Gastroesophageal sphincter (tissue), 4 donors: Measurements from ENCODE around the gene BLTP3B. TPM values are rescaled to one million over a fixed set of nuclear protein-coding genes. Genes with fewer than 3 reads are reported as not detected.

Source experiments
- ATAC-seq: fragments of 150-250 bp; one replicate; pipeline ENCODE4 v1.9.1; 2016; ENCODE audit warnings: mild to moderate bottlenecking, moderate library complexity
- H3K27ac ChIP-seq, 4 donors: fragments of 200-600 bp; sonication (generic) in 3 of 4; 1 replicate in 3 of 4; 2 replicates in 1 of 4; pipeline ENCODE4 v1.5.1; 2016 to 2019
- H3K27me3 ChIP-seq: fragments of 200-600 bp; sonication (generic); one replicate; pipeline ENCODE4 v1.5.1; 2019
- H3K36me3 ChIP-seq, 2 donors: fragments of 200-600 bp; sonication (generic); one replicate each; pipeline ENCODE4 v1.5.1; 2019; ENCODE audit warnings: control low read depth in 1 of 2
- H3K4me1 ChIP-seq, 3 donors: fragments of 200-600 bp; sonication (generic); 1 replicate in 2 of 3; 2 replicates in 1 of 3; pipeline ENCODE4 v1.5.1; 2016 to 2019; ENCODE audit warnings: control low read depth in 2 of 3
- H3K4me3 ChIP-seq, 2 donors: fragments of 200-600 bp; sonication (generic); one replicate each; pipeline ENCODE4 v1.5.1; 2019; ENCODE audit warnings: mild to moderate bottlenecking in 1 of 2, moderate library complexity in 1 of 2
- H3K9me3 ChIP-seq, 3 donors: fragments of 200-600 bp; sonication (generic); one replicate each; pipeline ENCODE4 v1.5.1; 2017 to 2019; ENCODE audit warnings: control low read depth in 2 of 3
- EP300 ChIP-seq: sonication (generic); formaldehyde crosslinking; IDR thresholded peaks from one replicate; pipeline ENCODE4 v1.6.1; 2017; ENCODE audit warnings: antibody characterized with exemption, mild to moderate bottlenecking
- POLR2A ChIP-seq, 2 donors: fragments of 450-650 bp; IDR thresholded peaks; one replicate each; pipeline ENCODE4 v1.6.1; 2017; ENCODE audit warnings: antibody characterized with exemption in 2 of 2, mild to moderate bottlenecking in 2 of 2, moderate library complexity in 1 of 2
- POLR2AphosphoS5 ChIP-seq: sonication (generic); formaldehyde crosslinking; IDR thresholded peaks from one replicate; pipeline ENCODE4 v1.6.1; 2017; ENCODE audit warnings: antibody characterized with exemption
- WGBS, 2 donors: methylation state at CpG; one replicate each; pipeline ENCODE4 v1.1.5; 2018; ENCODE audit warnings: low coverage in 1 of 2; 5-methylcytosine and 5-hydroxymethylcytosine counted together
- total RNA-seq, 4 donors: library from RNA; depleted of rRNA; stranded (reverse); fragments of >200 nt; gene quantifications; one replicate each; pipeline ENCODE4 v1.1.0, GENCODE V29; 2016
- TF ChIP-seq, protein P1 (sequence below), 4 experiments: fragments of 200-600 bp in 2 of 4; fragments of 450-650 bp in 2 of 4; sonication (generic) in 1 of 4; IDR thresholded peaks; one replicate each; pipeline ENCODE4 v1.5.1; 2017 to 2019; ENCODE audit warnings: antibody characterized with exemption in 4 of 4, mild to moderate bottlenecking in 2 of 4, moderate library complexity in 2 of 4

Gene BLTP3B
- total RNA-seq, 4 donors from 2014 or later: 41.4 to 59.0 (median 45.0) TPM

GRCh38 chr12:100174495-100174894, 31.8 kb upstream of the BLTP3B start:
- Histone ChIP-seq H3K27me3 (no peaks in the 10 kb centered on the region), H3K4me1 (peaks cover 0 to 15% (median 0%) of the 10 kb centered on the region in 3 donors), H3K4me3 (no peak overlapping the region), H3K36me3 (peaks cover 0 to 14% of the 10 kb centered on the region in 2 donors), H3K27ac (no peak overlapping the region), H3K9me3 (no peaks in the 10 kb centered on the region)
- no peak for ATAC-seq
- TF ChIP-seq EP300 (no peak), POLR2AphosphoS5 (no peak), POLR2A (IDR thresholded peaks at IDR 0.05) (no peak)
- TF ChIP-seq, protein P1, sequence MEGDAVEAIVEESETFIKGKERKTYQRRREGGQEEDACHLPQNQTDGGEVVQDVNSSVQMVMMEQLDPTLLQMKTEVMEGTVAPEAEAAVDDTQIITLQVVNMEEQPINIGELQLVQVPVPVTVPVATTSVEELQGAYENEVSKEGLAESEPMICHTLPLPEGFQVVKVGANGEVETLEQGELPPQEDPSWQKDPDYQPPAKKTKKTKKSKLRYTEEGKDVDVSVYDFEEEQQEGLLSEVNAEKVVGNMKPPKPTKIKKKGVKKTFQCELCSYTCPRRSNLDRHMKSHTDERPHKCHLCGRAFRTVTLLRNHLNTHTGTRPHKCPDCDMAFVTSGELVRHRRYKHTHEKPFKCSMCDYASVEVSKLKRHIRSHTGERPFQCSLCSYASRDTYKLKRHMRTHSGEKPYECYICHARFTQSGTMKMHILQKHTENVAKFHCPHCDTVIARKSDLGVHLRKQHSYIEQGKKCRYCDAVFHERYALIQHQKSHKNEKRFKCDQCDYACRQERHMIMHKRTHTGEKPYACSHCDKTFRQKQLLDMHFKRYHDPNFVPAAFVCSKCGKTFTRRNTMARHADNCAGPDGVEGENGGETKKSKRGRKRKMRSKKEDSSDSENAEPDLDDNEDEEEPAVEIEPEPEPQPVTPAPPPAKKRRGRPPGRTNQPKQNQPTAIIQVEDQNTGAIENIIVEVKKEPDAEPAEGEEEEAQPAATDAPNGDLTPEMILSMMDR (IDR thresholded peaks at IDR 0.05): no peak

- Histone ChIP-seq H3K4me1 (peaks cover 0 to 15% (median 0%) of the 10 kb centered on the region in 3 donors), H3K27me3 (no peaks in the 10 kb centered on the region), H3K27ac (no peak overlapping the region), H3K4me3 (no peak overlapping the region), H3K36me3 (peaks cover 0 to 14% of the 10 kb centered on the region in 2 donors), H3K9me3 (no peaks in the 10 kb centered on the region)
- WGBS, 2 donors: 94 to 97% methylated on average over 6 of the region's 6 CpGs
- TF ChIP-seq POLR2A (IDR thresholded peaks at IDR 0.05): no peak
- TF ChIP-seq EP300: no peak
- TF ChIP-seq POLR2AphosphoS5: no peak
- TF ChIP-seq, protein P1 (IDR thresholded peaks at IDR 0.05): no peak
- ATAC-seq: no peak
Measured at GRCh38 chr12:100173111-100173510, 30.4 kb upstream of the BLTP3B start.

GRCh38 chr12:100171248-100171647, 28.6 kb upstream of the BLTP3B start:
- Histone ChIP-seq H3K4me3 (no peak overlapping the region), H3K4me1 (peaks cover 0 to 15% (median 0%) of the 10 kb centered on the region in 3 donors), H3K27me3 (no peaks in the 10 kb centered on the region), H3K27ac (no peak overlapping the region), H3K9me3 (no peaks in the 10 kb centered on the region), H3K36me3 (peaks cover 0 to 9% of the 10 kb centered on the region in 2 donors)
- no peak for TF ChIP-seq POLR2AphosphoS5
- no peak for TF ChIP-seq EP300
- no peak for TF ChIP-seq POLR2A (IDR thresholded peaks at IDR 0.05)
- TF ChIP-seq, protein P1 (IDR thresholded peaks at IDR 0.05): no peak
- no peak for ATAC-seq

DNA sequence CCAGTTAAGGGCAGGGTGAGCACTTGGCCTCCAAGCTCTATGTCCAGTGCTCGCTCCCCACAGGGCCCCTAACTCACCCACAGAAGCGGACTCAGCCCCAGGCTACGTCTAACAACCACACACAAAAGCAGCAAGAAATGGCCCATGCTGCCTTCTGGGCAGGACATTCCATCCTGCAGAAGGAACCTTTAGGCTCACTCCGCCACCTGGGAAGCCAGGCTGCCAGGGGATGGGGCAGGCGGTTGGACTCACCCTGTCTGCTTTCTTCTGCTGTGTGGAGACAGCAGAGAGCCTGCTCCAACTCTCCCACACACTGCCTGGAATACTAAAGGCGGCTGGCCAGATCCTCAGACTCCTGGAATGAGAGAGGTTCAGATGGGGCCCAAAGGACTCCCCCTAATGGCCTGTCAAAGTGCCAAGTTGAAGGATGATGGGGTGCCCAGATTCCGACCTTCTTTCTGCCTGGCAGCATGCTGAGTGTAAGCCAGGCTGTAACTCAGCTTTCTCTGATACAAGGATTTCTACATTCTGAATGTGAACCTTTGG, 27.7 kb upstream of the BLTP3B start:
- Histone ChIP-seq H3K27ac (no peak overlapping the region), H3K9me3 (no peaks in the 10 kb centered on the region), H3K4me3 (no peak overlapping the region), H3K36me3 (peaks cover 0 to 9% of the 10 kb centered on the region in 2 donors), H3K27me3 (no peaks in the 10 kb centered on the region), H3K4me1 (peaks cover 0 to 15% (median 0%) of the 10 kb centered on the region in 3 donors)
- no peak for ATAC-seq
- TF ChIP-seq EP300: no peak
- 78 to 100% methylated on average over 2 to 3 of the region's 7 CpGs for WGBS, 2 donors

GRCh38 chr12:100169345-100169744, 26.7 kb upstream of the BLTP3B start:
- TF ChIP-seq EP300 (no peak), POLR2A (IDR thresholded peaks at IDR 0.05) (no peak), POLR2AphosphoS5 (no peak)
- TF ChIP-seq, protein P1 (IDR thresholded peaks at IDR 0.05): no peak
- WGBS, 2 donors: 95 to 97% methylated on average over 5 to 9 of the region's 9 CpGs

More at GRCh38 chr12:100169345-100169744, 26.7 kb upstream of the BLTP3B start:
- H3K27me3 ChIP-seq: no peaks in the 10 kb centered on the region
- no peaks in the 10 kb centered on the region for H3K9me3 ChIP-seq
- H3K27ac ChIP-seq: no peak overlapping the region
- no peak overlapping the region for H3K4me3 ChIP-seq
- no peak for ATAC-seq
- H3K4me1 ChIP-seq: peaks cover 0 to 18% (median 0%) of the 10 kb centered on the region in 3 donors
- peaks cover 0 to 9% of the 10 kb centered on the region in 2 donors for H3K36me3 ChIP-seq
